NCI-H226 (cell line): ENCODE data around the gene RYR2.

Experiments used
- DNase-seq: peaks from one replicate; pipeline ENCODE4 v3.0.0-alpha.2; 2015

RYR2 gene

DNA sequence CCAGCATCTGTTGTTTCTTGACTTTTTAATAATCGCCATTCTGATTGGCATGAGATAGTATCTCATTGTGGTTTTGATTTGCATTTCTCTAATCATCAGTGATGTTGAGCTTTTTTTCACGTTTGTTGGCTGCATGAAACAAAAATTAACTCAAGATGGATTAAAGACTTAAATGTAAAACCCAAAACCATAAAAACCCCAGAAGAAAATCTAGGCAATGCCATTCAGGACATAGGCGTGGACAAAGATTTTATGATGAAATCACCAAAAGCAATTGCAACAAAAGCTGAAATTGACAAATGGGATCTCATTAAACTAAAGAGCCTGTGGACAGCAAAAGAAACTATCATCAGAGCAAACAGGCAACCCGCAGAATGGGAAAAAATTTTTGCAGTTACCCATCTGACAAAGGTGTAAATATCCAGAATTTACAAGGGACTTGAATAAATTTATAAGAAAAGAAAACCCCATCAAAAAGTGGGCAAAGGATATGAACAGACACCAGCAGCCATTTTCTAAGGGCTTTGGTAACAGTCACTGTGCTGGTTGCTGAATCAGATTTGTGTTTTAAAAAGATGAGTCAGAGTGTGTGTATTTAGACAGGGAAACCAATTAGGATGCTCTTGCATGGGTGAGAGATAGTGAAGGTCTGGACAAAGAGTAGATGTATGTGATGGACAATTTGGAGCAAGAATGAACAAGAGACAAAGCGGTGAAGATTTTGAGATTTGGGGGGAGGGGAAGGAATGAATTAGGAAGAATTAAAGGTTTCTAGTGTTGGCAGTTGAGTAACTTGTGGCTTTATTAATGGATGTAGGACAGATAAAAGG, 110.7 kb downstream of the RYR2 start:
- DNase-seq, result no peak

DNA sequence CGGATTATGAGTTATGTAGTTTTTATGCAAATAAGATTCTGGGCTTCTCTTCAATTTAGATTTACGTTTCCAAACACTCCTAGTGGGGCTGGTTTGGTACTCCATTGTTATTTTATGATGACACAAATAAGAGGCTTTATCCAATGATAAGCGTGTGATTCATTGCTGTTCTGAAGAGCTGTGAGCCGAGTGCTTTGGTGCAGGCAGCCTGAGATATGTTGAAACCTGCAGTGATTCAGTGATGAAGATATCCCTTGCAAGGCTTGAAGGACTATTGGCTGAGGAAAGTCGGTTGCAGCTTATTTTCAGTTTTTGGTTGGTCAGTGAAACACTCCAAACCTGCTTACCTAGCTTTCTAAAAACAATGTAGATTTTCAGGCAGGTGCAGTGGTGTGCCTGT, 112.2 kb downstream of the RYR2 start:
- no peak for DNase-seq

DNA sequence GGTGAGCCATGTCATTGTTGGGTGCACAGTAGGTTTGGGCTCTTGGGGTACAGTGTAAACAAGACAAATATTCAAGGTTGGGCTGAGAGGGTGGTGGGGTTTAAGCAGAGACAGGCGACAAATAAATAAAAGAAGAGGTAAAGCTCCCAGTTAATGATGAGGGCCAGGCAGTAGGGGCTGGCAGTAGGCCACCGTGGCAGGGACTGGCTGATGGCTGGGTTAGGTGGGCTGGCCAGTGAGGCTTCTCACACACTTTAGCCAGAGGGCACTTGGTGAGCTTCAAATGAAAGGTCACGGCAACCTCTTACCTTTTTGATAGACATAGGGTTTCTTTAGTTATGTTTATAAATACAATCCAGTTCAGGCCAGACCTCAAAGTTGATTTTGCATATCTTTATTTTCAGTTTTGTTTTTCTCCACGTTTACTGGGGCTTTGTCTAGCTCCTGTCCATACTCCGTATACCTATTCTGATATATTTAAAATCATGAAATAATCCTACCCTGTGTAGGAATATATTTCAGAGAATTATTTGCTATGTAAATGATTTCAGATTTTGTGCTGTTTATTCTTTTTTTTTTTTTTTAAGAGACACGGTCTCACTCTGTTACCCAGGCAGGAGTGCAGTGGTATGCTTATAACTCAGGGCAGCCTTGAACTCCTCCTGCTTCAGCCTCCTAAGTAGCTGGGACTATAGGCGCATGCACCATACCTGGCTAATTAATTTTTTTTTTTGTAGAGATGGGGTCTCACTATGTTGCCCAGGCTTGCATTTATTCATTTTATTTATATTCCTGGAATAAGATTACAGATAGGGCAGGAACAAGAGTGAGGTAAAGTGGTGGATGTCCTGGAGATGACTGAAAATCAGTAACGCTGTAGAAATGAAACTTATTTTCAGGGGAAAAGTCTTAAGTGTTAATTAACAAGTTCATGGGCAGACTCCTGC, 122.7 kb downstream of the RYR2 start:
- DNase-seq, result no peak

DNA sequence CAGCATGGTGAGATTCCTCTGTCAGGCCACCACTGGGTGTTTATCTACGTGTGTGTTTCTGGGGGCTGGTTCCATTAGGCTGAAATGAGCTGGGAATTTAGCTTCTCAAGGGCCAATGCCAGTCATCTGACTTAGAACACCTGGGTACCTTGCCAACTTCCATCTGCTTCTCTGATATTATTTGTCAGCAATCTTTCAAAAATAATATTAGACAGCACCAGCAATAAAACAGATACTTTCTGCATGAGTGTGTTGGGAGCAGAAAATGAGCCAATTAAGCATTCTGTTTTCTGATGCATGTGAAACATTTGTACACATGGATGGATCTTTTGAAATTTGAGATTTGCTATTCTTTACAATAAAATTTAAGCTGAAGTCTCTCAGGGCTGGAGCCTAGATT, 124.1 kb downstream of the RYR2 start:
- no peak for DNase-seq

DNA sequence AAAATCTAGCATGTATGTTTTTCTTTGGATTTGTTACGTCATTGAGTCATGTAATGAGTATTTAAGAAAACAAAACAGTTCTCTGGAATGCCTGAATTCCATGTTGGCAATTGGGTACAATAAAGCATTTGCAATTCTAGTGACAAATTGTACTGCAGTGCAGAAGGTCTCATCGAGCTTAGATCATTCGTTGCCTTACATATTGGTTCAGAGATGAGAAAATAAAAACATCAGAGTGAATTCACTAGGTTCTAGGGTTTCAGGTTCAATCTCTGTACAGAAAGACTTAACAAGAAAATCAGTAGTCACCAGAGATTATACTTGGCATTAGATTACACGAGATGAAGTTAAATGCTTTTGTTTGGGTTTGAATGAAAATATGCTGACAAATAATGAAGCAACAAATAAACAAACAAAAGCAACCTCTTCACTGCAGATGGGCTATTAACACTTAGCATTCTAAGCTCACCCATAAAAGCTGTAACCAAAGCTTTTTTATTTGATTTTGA, 124.7 kb downstream of the RYR2 start:
- no peak for DNase-seq

DNA sequence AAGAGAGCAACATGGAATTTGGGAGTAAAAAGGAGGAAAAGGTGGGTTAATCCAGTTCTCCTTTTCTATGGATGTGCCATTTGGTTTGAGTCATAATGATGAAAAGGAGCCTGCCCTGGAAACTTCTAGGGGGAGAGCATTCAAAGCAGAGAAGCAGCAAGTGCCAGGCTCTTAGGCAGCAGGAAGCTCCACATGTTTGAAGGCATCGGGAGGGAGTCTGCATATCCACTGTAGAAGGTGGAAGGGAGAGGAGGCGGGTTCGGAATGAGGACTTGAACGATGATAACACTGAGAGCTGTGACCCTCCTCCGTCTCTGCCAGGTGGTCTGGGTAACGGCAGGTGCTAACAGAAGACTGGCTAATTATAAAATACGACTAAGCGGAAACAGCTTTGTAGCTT, 128.2 kb downstream of the RYR2 start:
- DNase-seq, result no peak

DNA sequence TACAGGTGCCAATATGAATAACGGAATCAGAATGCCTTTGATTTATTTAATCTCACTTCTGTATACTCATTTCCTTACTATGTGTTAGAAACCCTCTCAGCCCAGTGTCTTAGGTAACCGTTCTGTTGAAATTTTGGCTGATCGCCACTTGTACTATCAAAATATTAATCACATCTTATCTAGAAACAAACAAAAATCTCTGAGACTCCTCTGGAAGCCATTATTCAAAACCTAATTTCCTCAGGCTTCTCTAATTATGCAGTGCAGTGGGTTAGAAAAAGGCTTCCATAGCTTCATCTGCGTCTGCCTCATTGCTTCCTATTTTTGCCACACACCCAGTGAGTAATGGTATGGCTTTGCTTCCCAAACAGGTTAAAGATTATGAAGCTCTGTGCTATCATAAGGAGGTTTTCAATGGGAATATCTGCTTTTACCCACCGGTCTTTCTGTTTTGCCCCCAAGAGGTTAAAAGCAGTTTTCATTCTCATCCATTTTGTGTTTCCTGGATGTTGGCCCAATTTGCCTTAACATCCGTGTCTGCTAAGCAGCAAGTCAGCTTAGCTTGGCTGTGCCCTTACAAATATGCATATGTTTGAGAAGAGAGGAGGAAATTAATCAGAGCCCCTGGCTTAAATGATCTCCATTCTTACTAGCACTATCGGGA, 129.6 kb downstream of the RYR2 start:
- no peak for DNase-seq

DNA sequence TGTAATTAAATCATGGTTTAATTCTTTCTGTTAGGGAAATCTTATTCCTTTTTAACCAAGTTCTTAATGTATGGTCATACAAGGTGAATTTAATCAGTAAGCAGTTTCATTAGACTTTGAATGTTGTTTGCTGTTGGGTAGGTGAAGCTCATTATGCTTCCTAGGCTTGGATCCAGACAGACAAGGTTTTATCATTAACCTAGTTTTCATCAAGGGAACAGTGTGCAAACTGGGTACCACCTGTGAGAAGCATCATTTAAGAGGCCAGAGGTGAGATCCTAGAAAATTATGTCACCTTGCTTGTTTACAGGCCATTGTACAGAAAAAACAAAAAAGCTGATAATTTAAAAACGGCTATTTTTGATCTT, 130.1 kb downstream of the RYR2 start:
- no peak for DNase-seq

DNA sequence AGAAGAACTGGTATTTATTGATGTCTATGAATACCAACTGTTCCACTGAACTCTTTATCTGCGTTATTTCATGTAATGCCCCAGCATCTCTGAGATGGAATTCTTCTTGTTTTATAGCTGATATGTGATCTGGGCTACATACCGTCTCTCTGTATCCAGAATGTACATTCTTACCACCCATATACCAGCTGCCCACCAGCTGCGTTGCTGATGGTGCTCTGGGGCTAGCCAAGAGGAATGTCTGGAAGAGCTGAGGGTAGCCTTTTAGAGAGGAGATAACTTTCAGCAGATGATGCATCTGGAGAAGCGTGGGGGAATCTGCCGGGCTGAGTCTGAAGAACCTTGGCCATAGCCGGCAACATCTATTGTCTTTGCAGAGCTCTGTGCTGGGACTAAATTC, 137.5 kb downstream of the RYR2 start:
- no peak for DNase-seq

DNA sequence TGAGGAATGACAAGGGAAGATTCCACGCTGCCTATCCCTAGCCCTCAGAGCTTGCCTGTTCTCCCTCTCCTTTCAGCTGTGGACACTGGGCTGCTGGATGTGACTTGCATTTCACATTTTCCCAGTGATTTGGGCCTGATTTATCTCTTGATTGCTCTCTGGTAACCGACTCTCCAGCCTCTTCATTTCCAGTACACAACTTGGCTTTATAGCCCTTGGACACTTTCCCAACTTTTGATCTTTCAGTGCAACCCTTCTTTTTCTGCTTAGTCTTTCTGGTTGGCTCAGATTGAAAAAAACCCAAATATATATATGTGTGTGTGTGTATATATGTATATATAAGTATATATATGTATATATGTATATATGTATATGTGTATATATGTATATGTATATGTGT, 138.3 kb downstream of the RYR2 start:
- DNase-seq, result no peak

DNA sequence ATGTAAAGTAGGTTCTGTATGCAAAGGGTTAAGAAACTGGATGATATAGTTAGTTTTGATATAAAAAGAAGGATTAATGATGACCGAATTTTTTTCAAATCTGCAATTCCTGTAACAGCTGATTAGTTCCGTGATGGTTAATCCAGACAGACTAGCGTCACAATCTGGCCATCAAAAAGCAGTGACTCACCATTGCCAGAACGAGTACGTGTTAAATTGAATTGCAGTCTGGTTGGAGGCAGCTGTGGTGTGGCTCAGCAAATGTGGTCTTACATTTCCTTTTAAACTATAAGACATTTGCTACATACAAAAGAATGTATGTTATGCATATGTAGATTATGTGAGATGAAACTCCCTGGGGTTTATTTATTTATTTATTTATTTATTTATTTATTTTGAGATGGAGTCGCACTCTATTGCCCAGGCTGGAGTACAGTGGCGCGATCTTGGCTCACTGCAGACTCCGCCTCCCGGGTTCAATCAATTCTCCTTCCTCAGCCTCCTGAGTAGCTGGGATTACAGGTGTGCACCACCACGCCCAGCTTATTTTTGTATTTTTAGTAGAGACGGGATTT, 139.8 kb downstream of the RYR2 start:
- no peak for DNase-seq

DNA sequence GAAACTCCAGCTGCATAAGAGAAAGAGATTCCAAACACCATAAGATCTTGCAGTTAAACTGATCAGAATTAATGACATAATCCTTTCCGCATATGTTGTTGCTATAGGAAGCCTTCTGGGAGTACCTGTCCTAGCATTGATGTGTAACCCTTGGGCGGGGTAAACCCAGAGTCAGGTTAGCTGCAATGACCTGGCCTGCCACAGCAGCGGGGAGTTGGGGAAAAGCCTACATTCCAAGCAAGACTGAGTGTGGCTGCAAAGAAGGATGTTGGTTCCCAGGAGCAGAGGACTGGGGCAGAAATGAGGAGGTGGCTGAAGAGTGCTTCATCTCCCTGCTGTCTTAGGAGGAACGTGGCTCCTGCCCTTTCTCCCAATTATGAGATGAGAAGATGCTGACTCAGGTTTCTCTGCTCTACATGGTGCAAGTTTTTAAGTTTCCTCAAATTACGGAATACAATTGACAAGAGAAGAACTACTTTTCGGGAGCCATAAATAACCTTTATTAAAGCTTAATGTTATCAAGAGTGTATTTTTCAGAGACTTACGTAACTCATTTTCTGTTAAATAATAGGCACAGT, 142.1 kb downstream of the RYR2 start:
- no peak for DNase-seq

DNA sequence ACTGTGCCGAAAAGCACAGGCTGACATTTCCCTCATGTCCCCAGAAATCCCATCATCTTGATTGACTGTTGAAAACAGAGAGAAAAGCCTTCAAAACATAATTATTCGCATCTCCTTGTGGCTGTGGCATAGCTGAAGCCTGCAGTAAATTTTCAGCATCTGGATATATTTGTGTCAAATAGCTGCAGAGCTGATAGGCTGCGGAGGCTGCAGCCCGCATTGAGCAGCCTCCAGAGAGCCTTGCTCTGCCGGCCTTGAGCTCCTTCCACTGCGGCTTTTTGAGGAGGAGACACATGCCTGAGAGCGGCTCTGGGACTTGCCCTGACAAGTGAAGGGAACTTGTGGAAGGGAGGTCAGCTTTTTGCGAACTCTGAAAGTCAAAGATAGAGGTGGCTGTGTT, 144.7 kb downstream of the RYR2 start:
- no peak for DNase-seq

DNA sequence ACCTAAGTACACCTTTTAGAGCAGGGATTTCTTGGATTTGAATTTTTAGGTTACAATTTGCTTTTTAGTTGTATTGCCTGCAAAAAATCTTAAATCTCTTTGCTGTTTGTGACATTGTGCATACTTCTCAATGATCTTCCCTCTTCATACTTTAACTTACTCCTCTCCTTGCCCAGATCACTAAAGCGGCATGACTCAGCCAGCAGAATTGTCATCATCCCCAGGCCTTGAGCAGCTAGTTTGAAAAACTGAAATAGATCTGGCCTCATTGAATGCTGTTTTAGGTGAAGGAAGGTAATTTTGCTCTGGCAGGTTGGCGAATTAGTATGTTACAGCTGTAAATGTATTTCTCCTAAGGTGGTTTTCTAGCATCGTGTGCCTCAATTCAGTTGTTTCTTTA, 145.9 kb downstream of the RYR2 start:
- no peak for DNase-seq

DNA sequence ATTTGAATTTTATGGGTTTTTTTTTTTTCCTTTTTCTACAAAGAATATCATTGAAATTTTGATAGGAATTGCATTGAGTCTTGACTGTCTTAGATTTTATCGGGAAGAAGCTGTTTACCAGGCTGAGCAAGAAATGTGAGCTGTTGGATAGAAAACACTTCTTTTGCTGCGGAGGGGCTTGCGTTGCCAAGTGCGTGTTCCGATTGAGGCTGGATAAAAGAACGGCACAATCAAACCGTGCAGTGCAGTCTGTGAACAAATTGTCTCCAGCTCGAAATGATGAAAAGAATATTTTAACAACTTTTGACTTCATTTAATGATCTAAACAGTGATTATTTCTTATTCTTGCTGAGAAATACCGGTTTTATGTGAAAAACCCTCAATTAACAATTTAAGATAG, 149.4 kb downstream of the RYR2 start:
- no peak for DNase-seq

DNA sequence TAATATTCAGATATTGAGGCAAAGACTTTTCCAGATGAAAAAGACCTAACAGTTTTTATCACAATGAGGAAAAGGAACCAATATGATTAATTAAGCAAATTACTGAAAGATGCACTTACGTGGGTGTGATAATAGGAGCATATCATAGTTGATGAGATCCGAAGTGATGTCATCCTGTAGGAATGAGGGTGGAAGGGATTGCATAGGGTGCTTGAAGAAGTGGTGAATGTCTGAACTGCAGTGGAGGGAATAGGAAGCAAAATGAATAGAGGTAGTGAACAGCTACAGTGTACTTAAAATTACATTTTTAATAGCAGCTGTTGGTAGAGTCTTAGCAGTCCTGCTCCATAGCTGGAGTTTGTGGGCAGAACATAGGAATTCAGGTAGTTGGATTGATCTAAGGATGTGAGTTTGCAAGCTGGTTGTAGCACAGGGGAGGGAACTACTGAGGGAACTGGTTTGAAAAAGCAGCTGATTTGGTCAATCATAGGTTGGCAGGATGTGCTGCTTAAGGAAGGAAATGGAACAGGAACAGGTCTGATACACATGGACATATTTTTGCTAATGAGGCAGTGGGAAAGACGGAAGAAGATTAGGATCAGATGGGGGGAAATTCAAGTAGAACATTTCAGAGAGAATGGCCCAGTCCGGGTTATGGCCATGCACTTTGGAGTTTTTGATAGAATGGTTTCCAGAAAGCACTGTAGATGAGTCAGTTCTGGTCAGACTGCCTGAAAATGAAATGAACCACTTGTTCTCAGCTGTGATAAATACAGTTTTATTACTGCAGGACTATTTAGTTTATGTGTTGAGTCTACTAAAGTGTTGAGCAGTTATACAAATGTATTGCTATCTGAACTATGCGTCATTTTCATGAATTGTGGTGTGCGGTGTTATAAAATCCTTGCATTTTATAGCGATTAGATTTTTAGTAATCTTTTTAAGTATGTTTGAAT, 155.8 kb downstream of the RYR2 start:
- no peak for DNase-seq

DNA sequence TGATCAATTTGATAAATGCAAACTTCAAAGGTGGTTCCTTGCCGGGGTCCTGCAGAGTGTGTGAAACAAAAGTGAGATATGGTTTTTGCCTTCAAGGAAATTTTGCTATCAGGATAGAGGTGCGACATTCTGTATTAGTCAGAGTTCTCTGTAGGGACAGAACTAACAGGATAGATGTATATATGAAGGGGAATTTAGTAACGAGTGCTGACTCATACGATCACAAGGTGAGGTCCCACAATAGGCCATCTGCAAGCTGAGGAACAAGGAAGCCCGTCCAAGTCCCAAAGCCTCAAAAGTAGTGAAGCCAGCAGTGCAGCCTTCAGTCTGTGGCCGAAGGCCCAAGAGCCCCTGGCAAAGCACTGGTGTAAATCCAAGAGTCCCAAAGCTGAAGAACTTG, 157.0 kb downstream of the RYR2 start:
- DNase-seq, result no peak

DNA sequence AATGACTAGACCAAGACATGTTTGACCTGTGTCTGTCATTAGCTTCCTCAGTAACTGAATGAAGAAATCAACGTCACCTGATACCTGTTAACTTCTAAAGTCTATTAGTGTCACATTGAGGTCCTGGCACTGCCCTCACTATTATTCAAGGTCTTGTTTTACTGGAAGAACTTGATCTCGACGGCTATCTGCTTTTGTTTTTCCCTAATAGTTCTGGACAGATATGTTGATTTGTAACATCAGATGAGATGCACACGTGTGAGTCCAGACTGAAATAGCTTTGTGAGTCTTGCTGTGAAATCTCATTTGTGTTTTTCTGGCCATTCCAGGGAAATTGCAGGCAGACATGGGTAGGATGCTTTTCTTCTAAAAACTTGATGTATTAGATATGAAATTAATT, 159.2 kb downstream of the RYR2 start:
- no peak for DNase-seq

DNA sequence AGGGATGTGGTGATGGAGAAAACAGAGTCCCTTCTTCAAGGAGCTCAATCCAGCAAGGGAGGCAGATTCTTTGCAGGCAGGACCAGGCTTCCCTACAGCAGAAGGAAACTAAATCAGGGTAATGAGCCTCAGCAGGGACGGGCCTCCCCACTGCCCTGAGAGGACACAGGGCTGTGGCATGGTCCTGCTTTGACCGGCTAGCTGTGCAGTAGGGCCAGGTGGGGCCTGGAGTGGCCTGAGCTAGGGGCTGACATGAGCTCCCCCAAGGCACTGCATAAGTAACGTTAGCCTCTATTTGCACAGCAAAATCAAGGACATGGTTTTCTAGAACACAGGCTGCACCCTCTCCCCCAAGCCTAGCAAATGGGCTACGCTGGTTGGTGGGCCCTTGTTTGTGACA, 162.9 kb downstream of the RYR2 start:
- DNase-seq, result no peak

DNA sequence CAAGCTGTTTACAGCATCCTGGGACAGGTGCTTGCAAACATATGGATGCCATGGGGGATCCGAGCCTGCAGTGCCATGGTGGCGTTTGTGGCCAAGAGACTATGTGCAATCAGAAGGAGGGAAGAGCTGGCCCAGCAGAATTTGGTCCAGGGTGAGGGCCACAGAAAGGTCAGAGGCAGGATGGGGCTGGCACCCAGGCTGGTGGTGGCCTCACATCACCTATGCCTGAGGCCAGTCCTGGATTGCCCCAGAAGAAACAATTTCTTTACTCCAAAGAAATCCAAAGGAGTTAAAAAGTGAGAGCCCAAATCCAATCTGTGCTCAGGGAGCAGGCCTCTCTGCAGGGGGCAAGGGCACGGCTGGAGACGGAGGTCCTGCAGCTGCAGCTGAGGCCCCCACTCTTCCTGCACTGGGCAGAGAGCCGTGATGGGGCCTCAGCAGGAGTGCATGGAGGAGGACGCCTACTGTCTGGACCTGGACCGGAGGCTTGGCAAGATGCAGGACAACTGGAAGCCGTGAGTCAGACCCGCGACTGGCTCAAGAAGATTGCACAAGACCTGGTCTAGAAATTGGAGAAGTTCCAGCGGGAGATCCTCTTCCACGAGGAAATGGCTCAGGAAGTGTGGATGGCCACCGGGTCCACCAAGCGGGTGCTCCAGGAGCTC, 163.5 kb downstream of the RYR2 start:
- no peak for DNase-seq

DNA sequence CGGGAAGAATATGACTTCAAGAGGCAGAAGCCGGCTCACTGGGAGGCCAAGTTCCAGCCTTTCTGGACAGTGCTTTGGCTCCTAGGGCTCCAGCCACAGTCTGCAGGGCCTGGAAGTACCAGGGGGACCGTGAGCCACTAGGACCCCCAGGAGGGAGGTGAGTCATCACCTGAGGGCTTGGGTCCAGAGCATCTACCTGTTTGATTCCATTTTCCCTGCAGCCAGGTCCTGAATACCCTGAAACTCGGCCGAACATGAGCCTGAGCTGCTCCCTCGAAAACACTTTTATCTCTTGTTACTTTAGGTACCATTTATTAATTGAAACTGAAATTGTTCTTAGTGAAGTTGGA, 164.1 kb downstream of the RYR2 start:
- DNase-seq, result no peak
